GM23248 (cell line): ENCODE results near the gene SERINC1.

Source experiments
- EZH2 ChIP-seq: fragments of 200-600 bp; sonication (generic); IDR thresholded peaks from 2 replicates; pipeline ENCODE4 v1.6.1; 2018; ENCODE audit warnings: antibody characterized with exemption, mild to moderate bottlenecking; ENCODE audit not compliant: insufficient read depth, poor library complexity, severe bottlenecking
- EZH2phosphoT487 ChIP-seq: fragments of 200-600 bp; sonication (generic); IDR thresholded peaks from 2 replicates; pipeline ENCODE4 v1.6.1; 2018; ENCODE audit warnings: antibody characterized with exemption, moderate library complexity, mild to moderate bottlenecking, low read depth; ENCODE audit not compliant: insufficient read depth

GRCh38 chr6:122408702-122409458, 62.7 kb downstream of the SERINC1 start:
- TF ChIP-seq EZH2 (no peak), EZH2phosphoT487 (no peak)
